ENCODE measurements around the gene RIPK4. TPM values are rescaled to one million over a fixed set of nuclear protein-coding genes. Genes with fewer than 3 reads are reported as not detected.
A peak's percentile ranks its signal among the peaks of the same experiment; 100 is the strongest.

Gene RIPK4
- polyA plus RNA-seq, 1 donor (not counting 4 experiments of a cell fraction or from before 2014, with no cell fraction given), result 18.4 TPM

DNA sequence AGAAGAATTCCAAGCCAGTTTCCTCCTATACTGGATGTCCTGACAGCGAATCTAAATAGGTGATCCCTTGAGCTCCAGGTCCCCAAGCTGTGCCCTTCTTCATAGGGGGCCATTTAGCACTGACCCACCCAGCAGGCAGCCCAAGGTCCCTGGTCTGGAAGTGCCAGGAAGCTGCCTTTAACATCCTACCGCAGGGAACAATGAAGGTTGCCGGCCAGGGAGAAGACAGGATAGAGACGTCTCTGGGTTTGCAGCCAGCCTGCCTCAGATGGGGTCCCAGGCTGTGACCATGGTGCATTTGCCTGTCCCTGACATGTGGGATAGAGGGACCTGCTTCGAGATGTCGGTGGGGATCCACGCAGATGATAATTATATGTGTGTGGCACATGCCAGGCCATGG lies 2.7 kb upstream of the RIPK4 start:
- Histone ChIP-seq H3K4me3 (ENCODE audit: control insufficient read depth in 2 of 3, extremely low read depth in 1 of 3, insufficient read depth in 2 of 3, low read depth in 1 of 3, low read length in 3 of 3) (no peak overlapping the region), H3K4me2 (ENCODE audit: control insufficient read depth, extremely low read depth, insufficient read depth, low read depth, low read length) (no peak overlapping the region), H3K27me3 (ENCODE audit: control insufficient read depth, extremely low read depth, insufficient read depth, low read length) (no peaks in the 10 kb centered on the region), H3K79me2 (ENCODE audit: control insufficient read depth, insufficient read depth, low read length) (peaks cover 24% of the 10 kb centered on the region), H3K9ac (ENCODE audit: control insufficient read depth, extremely low read depth, insufficient read depth, low read length) (no peak overlapping the region), H3K9me3 (ENCODE audit: control insufficient read depth, low read depth, low read length) (no peaks in the 10 kb centered on the region), H3K27ac (ENCODE audit: control insufficient read depth, insufficient read depth, low read length) (no peak overlapping the region), H2AFZ (ENCODE audit: control insufficient read depth, low read length) (no peak overlapping the region), H3K36me3 (ENCODE audit: control insufficient read depth in 2 of 2, extremely low read depth in 1 of 2, insufficient read depth in 2 of 2, low read length in 2 of 2) (peaks cover 0 to 3% of the 10 kb centered on the region in 2 experiments), H3K4me1 (ENCODE audit: control insufficient read depth, extremely low read depth, insufficient read depth, low read length) (peaks cover 29% of the 10 kb centered on the region), H3K9me1 (ENCODE audit: control insufficient read depth, extremely low read depth, insufficient read depth, low read length) (no peaks in the 10 kb centered on the region), H4K20me1 (ENCODE audit: control insufficient read depth, extremely low read depth, insufficient read depth, low read length) (peaks cover 15% of the 10 kb centered on the region)
- dilution Hi-C loops (cut with MboI; ENCODE audit: extremely low pct_ligation_motif_present, low sequenced_read_pairs), result no loop called here
- FAIRE-seq, result no peak
- TF ChIP-seq CTCF (optimal IDR thresholded peaks at IDR 0.05 in 1 of 3, IDR thresholded peaks at IDR 0.05 in 1 of 3, conservative IDR thresholded peaks at IDR 0.05 in 1 of 3; ENCODE audit: extremely low read depth in 1 of 3, insufficient read depth in 2 of 3, low read length in 3 of 3) (no peak), EZH2 (IDR thresholded peaks at IDR 0.05; ENCODE audit: low read length) (no peak)
- DNase-seq (ENCODE audit: low read depth, low spot score), result no peak

DNA sequence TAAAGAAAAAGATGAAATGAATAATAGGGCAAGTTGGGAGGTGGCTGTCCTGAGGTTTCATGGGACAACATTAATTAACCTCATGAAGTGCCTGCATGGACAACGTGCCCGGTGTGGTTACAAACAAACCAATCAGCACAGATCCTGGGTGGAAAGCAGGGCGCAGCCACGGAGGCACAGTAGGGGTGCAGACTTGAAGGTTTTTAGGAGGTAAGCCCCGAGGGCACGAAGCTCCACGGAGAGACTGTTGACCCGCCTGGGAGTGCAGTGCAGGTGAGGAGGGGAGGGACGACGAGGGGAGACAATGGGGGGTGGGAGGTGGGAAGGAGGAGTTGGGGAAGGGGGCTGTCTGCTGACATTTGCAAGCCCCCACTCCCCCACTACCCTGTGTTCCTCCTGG lies 2.3 kb upstream of the RIPK4 start:
- H3K4me3 ChIP-seq (ENCODE audit: control insufficient read depth in 2 of 3, extremely low read depth in 1 of 3, insufficient read depth in 2 of 3, low read depth in 1 of 3, low read length in 3 of 3), result peak overlapping the region; percentile 10 to 80 (median 79)
- H3K36me3 ChIP-seq (ENCODE audit: control insufficient read depth in 2 of 2, extremely low read depth in 1 of 2, insufficient read depth in 2 of 2, low read length in 2 of 2), result peaks cover 0 to 4% of the 10 kb centered on the region in 2 experiments
- H4K20me1 ChIP-seq (ENCODE audit: control insufficient read depth, extremely low read depth, insufficient read depth, low read length), result peaks cover 19% of the 10 kb centered on the region
- dilution Hi-C loops (cut with MboI; ENCODE audit: extremely low pct_ligation_motif_present, low sequenced_read_pairs), result no loop called here
- H3K4me1 ChIP-seq (ENCODE audit: control insufficient read depth, extremely low read depth, insufficient read depth, low read length), result peaks cover 33% of the 10 kb centered on the region
- no peak for DNase-seq (ENCODE audit: low read depth, low spot score)
- no peaks in the 10 kb centered on the region for H3K27me3 ChIP-seq (ENCODE audit: control insufficient read depth, extremely low read depth, insufficient read depth, low read length)
- H3K9me1 ChIP-seq (ENCODE audit: control insufficient read depth, extremely low read depth, insufficient read depth, low read length), result peaks cover 4% of the 10 kb centered on the region
- peak overlapping the region; percentile 95 for H3K4me2 ChIP-seq (ENCODE audit: control insufficient read depth, extremely low read depth, insufficient read depth, low read depth, low read length)
- peak overlapping the region; percentile 94 for H3K27ac ChIP-seq (ENCODE audit: control insufficient read depth, insufficient read depth, low read length)
- H2AFZ ChIP-seq (ENCODE audit: control insufficient read depth, low read length), result no peak overlapping the region
- H3K79me2 ChIP-seq (ENCODE audit: control insufficient read depth, insufficient read depth, low read length), result peaks cover 28% of the 10 kb centered on the region
- TF ChIP-seq EZH2 (IDR thresholded peaks at IDR 0.05; ENCODE audit: low read length) (no peak), CTCF (optimal IDR thresholded peaks at IDR 0.05 in 1 of 3, IDR thresholded peaks at IDR 0.05 in 1 of 3, conservative IDR thresholded peaks at IDR 0.05 in 1 of 3; ENCODE audit: extremely low read depth in 1 of 3, insufficient read depth in 2 of 3, low read length in 3 of 3) (no peak)
- H3K9me3 ChIP-seq (ENCODE audit: control insufficient read depth, low read depth, low read length), result no peaks in the 10 kb centered on the region
- peak overlapping the region; percentile 97 for H3K9ac ChIP-seq (ENCODE audit: control insufficient read depth, extremely low read depth, insufficient read depth, low read length)
- FAIRE-seq, result no peak
